SK-N-MC (cell line): ENCODE results near the gene BLACAT1.

Source experiments
- DNase-seq: peaks from one replicate; pipeline ENCODE4 v3.0.0-alpha.2; 2011; ENCODE audit warnings: low read depth, low spot score
- H3K27ac ChIP-seq: fragments of 200-600 bp; sonication (generic); 2 replicates; pipeline ENCODE4 v1.5.1; 2016; ENCODE audit warnings: mixed run types
- H3K36me3 ChIP-seq: fragments of 200-600 bp; sonication (generic); 2 replicates; pipeline ENCODE4 v1.6.1; 2017; ENCODE audit warnings: antibody characterized with exemption, low read length, mixed read lengths; ENCODE audit not compliant: insufficient read depth
- H3K4me3 ChIP-seq: fragments of 200-600 bp; sonication (generic); 2 replicates; pipeline ENCODE4 v1.5.1; 2016
- H3K9ac ChIP-seq: fragments of 200-600 bp; sonication (generic); 2 replicates; pipeline ENCODE4 v1.8.0; 2017; ENCODE audit warnings: mixed run types, mixed read lengths; ENCODE audit not compliant: insufficient read length
- H3K9me3 ChIP-seq: fragments of 200-600 bp; sonication (generic); 2 replicates; pipeline ENCODE4 v1.6.1; 2017; ENCODE audit warnings: low read depth, mild to moderate bottlenecking, antibody characterized with exemption, low read length, moderate library complexity, mixed read lengths
- EZH2 ChIP-seq: fragments of 200-600 bp; sonication (generic); IDR thresholded peaks from one replicate; pipeline ENCODE4 v1.6.1; 2017; ENCODE audit warnings: antibody characterized with exemption
- FOXP2 ChIP-seq: optimal IDR thresholded peaks from 2 replicates; pipeline ENCODE3; 2011; ENCODE audit warnings: mild to moderate bottlenecking, moderate library complexity; ENCODE audit not compliant: insufficient read depth; ENCODE audit errors: extremely low read length, control extremely low read depth
- POLR2AphosphoS5 ChIP-seq: IDR thresholded peaks from 2 replicates; pipeline ENCODE4 v1.6.1; 2012; ENCODE audit warnings: mild to moderate bottlenecking, low read depth, low read length, borderline replicate concordance

The BLACAT1 gene

GRCh38 chr1:205446828-205447227 lies 9.0 kb downstream of the BLACAT1 start:
- Histone ChIP-seq H3K27ac (no peak overlapping the region), H3K9me3 (no peaks in the 10 kb centered on the region), H3K36me3 (no peaks in the 10 kb centered on the region), H3K9ac (no peak overlapping the region), H3K4me3 (no peak overlapping the region)
- no peak for DNase-seq
- no peak for TF ChIP-seq POLR2AphosphoS5
- no peak for TF ChIP-seq EZH2
- no peak for TF ChIP-seq FOXP2

- no peaks in the 10 kb centered on the region for H3K36me3 ChIP-seq
- H3K27ac ChIP-seq: no peak overlapping the region
- peak overlapping the region; percentile 49; the same call in 1 of the 2 replicates for H3K4me3 ChIP-seq
- TF ChIP-seq EZH2 (no peak), FOXP2 (no peak), POLR2AphosphoS5 (no peak)
- H3K9me3 ChIP-seq: no peaks in the 10 kb centered on the region
- no peak for DNase-seq
- peak overlapping the region; percentile 17 for H3K9ac ChIP-seq
Observed at GRCh38 chr1:205445646-205445935, 10.3 kb downstream of the BLACAT1 start.

GRCh38 chr1:205444931-205445645 lies 10.8 kb downstream of the BLACAT1 start:
- Histone ChIP-seq H3K9me3 (no peaks in the 10 kb centered on the region), H3K4me3 (peak overlapping the region; percentile 49), H3K9ac (peak overlapping the region; percentile 17), H3K27ac (no peak overlapping the region), H3K36me3 (no peaks in the 10 kb centered on the region)
- no peak for DNase-seq
- TF ChIP-seq EZH2: no peak
- no peak for TF ChIP-seq FOXP2
- no peak for TF ChIP-seq POLR2AphosphoS5

- H3K36me3 ChIP-seq: no peaks in the 10 kb centered on the region
- peak overlapping the region; percentile 49; the same call in 1 of the 2 replicates for H3K4me3 ChIP-seq
- no peaks in the 10 kb centered on the region for H3K9me3 ChIP-seq
- no peak overlapping the region for H3K27ac ChIP-seq
- TF ChIP-seq FOXP2 (no peak), EZH2 (no peak), POLR2AphosphoS5 (no peak)
- H3K9ac ChIP-seq: no peak overlapping the region
- no peak for DNase-seq
Observed at GRCh38 chr1:205444300-205444930, 11.4 kb downstream of the BLACAT1 start.

GRCh38 chr1:205443585-205444299 lies 12.1 kb downstream of the BLACAT1 start:
- TF ChIP-seq EZH2: no peak
- no peak for TF ChIP-seq POLR2AphosphoS5
- no peak for TF ChIP-seq FOXP2
- H3K9me3 ChIP-seq: no peaks in the 10 kb centered on the region
- H3K9ac ChIP-seq: no peak overlapping the region
- no peaks in the 10 kb centered on the region for H3K36me3 ChIP-seq
- H3K27ac ChIP-seq: no peak overlapping the region
- no peak overlapping the region for H3K4me3 ChIP-seq
- DNase-seq: no peak

- no peak overlapping the region for H3K4me3 ChIP-seq
- TF ChIP-seq EZH2 (no peak), POLR2AphosphoS5 (no peak), FOXP2 (no peak)
- DNase-seq: no peak
- no peak overlapping the region for H3K27ac ChIP-seq
- H3K9ac ChIP-seq: no peak overlapping the region
- H3K36me3 ChIP-seq: no peaks in the 10 kb centered on the region
- H3K9me3 ChIP-seq: no peaks in the 10 kb centered on the region
Observed at GRCh38 chr1:205442051-205442725, 13.7 kb downstream of the BLACAT1 start.

- H3K27ac ChIP-seq: peak overlapping the region; percentile 82
- no peak for TF ChIP-seq POLR2AphosphoS5
- no peak for TF ChIP-seq FOXP2
- H3K4me3 ChIP-seq: no peak overlapping the region
- no peak for DNase-seq
- no peak overlapping the region for H3K9ac ChIP-seq
- no peaks in the 10 kb centered on the region for H3K9me3 ChIP-seq
- H3K36me3 ChIP-seq: no peaks in the 10 kb centered on the region
Observed at GRCh38 chr1:205441716-205442050, 14.2 kb downstream of the BLACAT1 start.

- no peak overlapping the region for H3K9ac ChIP-seq
- H3K27ac ChIP-seq: peak overlapping the region; percentile 82
- no peaks in the 10 kb centered on the region for H3K36me3 ChIP-seq
- no peaks in the 10 kb centered on the region for H3K9me3 ChIP-seq
- TF ChIP-seq POLR2AphosphoS5: no peak
- TF ChIP-seq FOXP2: no peak
- TF ChIP-seq EZH2: no peak
- H3K4me3 ChIP-seq: peak overlapping the region; percentile 70
- no peak for DNase-seq
Observed at GRCh38 chr1:205441318-205441633, 14.6 kb downstream of the BLACAT1 start.
